IMR-90 (cell line): ENCODE results near the gene GPR179. TPM values are rescaled to one million over a fixed set of nuclear protein-coding genes. Genes with fewer than 3 reads are reported as not detected.

ENCODE experiments used
- ATAC-seq: fragments of 200-7000 bp; cut with Tn5 transposase; 2 replicates; pipeline ENCODE4 v1.9.1; 2020; ENCODE audit warnings: low read depth, mild to moderate bottlenecking, moderate library complexity
- BruUV-seq: library from RNA; stranded (reverse); fragments of 400-500 nt; replicated peaks from 2 replicates; lab custom pipeline; 2021; lab: Mats Ljungman, UMichigan
- CTCF ChIA-PET: fragments of 300-600 bp; formaldehyde crosslinking; extraction: SDS; loops from one replicate; lab custom pipeline; 2021; ENCODE audit warnings: antibody characterized with exemption; lab: Yijun Ruan, JAX
- POLR2A ChIA-PET: fragments of 300-600 bp; sonication (Branson Sonifier 250); formaldehyde crosslinking; loops from one replicate; lab custom pipeline; 2022; ENCODE audit warnings: antibody characterized with exemption; ENCODE audit not compliant: unreplicated experiment; lab: Charles Lee
- DNase-seq: peaks from one replicate; pipeline ENCODE4 v3.0.0; 2013
- H2AFZ ChIP-seq: replicated peaks from 2 replicates; pipeline ENCODE3; 2013; ENCODE audit warnings: low read length, mild to moderate bottlenecking; ENCODE audit not compliant: poor library complexity
- H2AK5ac ChIP-seq: 2 replicates; pipeline ENCODE4 v1.6.1; 2013; ENCODE audit warnings: low read depth, low read length, inconsistent platforms
- H2AK9ac ChIP-seq: replicated peaks from 2 replicates; pipeline ENCODE3; 2013; ENCODE audit warnings: mild to moderate bottlenecking, low read depth, low read length, moderate library complexity; ENCODE audit not compliant: poor library complexity
- H2BK120ac ChIP-seq: 2 replicates; pipeline ENCODE4 v1.6.1; 2013; ENCODE audit warnings: low read depth, low read length, inconsistent platforms
- H2BK15ac ChIP-seq: 3 replicates; pipeline ENCODE4 v1.6.1; 2013; ENCODE audit warnings: low read depth, low read length, inconsistent platforms
- H2BK20ac ChIP-seq: 2 replicates; pipeline ENCODE4 v1.6.1; 2013; ENCODE audit warnings: low read depth, mild to moderate bottlenecking, inconsistent platforms, low read length, moderate library complexity
- H2BK5ac ChIP-seq: 2 replicates; pipeline ENCODE4 v1.6.1; 2013; ENCODE audit warnings: mild to moderate bottlenecking, low read depth, low read length, inconsistent platforms; ENCODE audit not compliant: poor library complexity, severe bottlenecking
- H3K14ac ChIP-seq: replicated peaks from 2 replicates; pipeline ENCODE4 v1.6.1; 2013; ENCODE audit warnings: low read depth, low read length, inconsistent platforms
- H3K18ac ChIP-seq: 2 replicates; pipeline ENCODE4 v1.6.1; 2013; ENCODE audit warnings: low read depth, low read length, control low read depth
- H3K23ac ChIP-seq: 2 replicates; pipeline ENCODE4 v1.6.1; 2013; ENCODE audit warnings: low read depth, low read length, inconsistent platforms
- H3K27ac ChIP-seq: 2 replicates; pipeline ENCODE4 v1.5.1; 2013; ENCODE audit warnings: mild to moderate bottlenecking, control low read depth, low read length; ENCODE audit not compliant: insufficient read depth
- H3K27me3 ChIP-seq: 2 replicates; pipeline ENCODE4 v1.6.1; 2013; ENCODE audit warnings: low read length; ENCODE audit not compliant: control insufficient read depth, insufficient read depth
- H3K36me3 ChIP-seq: 2 replicates; pipeline ENCODE4 v1.6.1; 2013; ENCODE audit warnings: low read length, mixed read lengths; ENCODE audit not compliant: control insufficient read depth, insufficient read depth
- H3K4ac ChIP-seq: 2 replicates; pipeline ENCODE4 v1.6.1; 2013; ENCODE audit warnings: low read depth, low read length, inconsistent platforms
- H3K4me1 ChIP-seq: 2 replicates; pipeline ENCODE4 v1.6.1; 2013; ENCODE audit warnings: low read length, mixed read lengths; ENCODE audit not compliant: control insufficient read depth, insufficient read depth
- H3K4me2 ChIP-seq: 2 replicates; pipeline ENCODE4 v1.6.1; 2013; ENCODE audit warnings: low read depth, mild to moderate bottlenecking, control low read depth, low read length, moderate library complexity
- H3K4me3 ChIP-seq: 2 replicates; pipeline ENCODE4 v1.5.1; 2013; ENCODE audit warnings: low read depth, mild to moderate bottlenecking, control low read depth, low read length, moderate library complexity; ENCODE audit not compliant: insufficient read depth
- H3K56ac ChIP-seq: 2 replicates; pipeline ENCODE4 v1.6.1; 2013; ENCODE audit warnings: low read length, inconsistent platforms; ENCODE audit not compliant: insufficient read depth; ENCODE audit errors: extremely low read depth
- H3K79me1 ChIP-seq, 2 experiments: 2 replicates each; pipeline ENCODE4 v1.6.1; 2013; ENCODE audit warnings: low read length in 2 of 2, inconsistent platforms in 1 of 2, low read depth in 1 of 2
- H3K9ac ChIP-seq: 2 replicates; pipeline ENCODE4 v1.6.1; 2013; ENCODE audit warnings: low read depth, low read length, control low read depth
- H3K9me1 ChIP-seq: 2 replicates; pipeline ENCODE4 v1.6.1; 2013; ENCODE audit warnings: low read length, inconsistent platforms; ENCODE audit not compliant: insufficient read depth
- H3K9me3 ChIP-seq: 2 replicates; pipeline ENCODE4 v1.6.1; 2013; ENCODE audit warnings: low read length; ENCODE audit not compliant: control insufficient read depth, insufficient read depth
- H4K20me1 ChIP-seq: 2 replicates; pipeline ENCODE4 v1.6.1; 2013; ENCODE audit warnings: low read length, inconsistent platforms; ENCODE audit not compliant: insufficient read depth
- H4K5ac ChIP-seq: 2 replicates; pipeline ENCODE4 v1.6.1; 2013; ENCODE audit warnings: mild to moderate bottlenecking, low read depth, low read length, control low read depth
- H4K8ac ChIP-seq, 2 experiments: 2 replicates each; pipeline ENCODE4 v1.6.1; 2013; ENCODE audit warnings: low read depth in 2 of 2, low read length in 2 of 2, control low read depth in 1 of 2, inconsistent platforms in 1 of 2
- H4K91ac ChIP-seq: 2 replicates; pipeline ENCODE4 v1.6.1; 2013; ENCODE audit warnings: low read depth, low read length, inconsistent platforms; ENCODE audit not compliant: insufficient read depth
- MAZ ChIP-seq: IDR thresholded peaks from 2 replicates; pipeline ENCODE4 v1.6.1; 2012; ENCODE audit warnings: low read depth, mild to moderate bottlenecking, low read length, improper control_type of control experiment, moderate library complexity, borderline replicate concordance
- NFE2L2 ChIP-seq: fragments of 150-350 bp; IDR thresholded peaks from 2 replicates; pipeline ENCODE4 v1.6.1; 2016; ENCODE audit warnings: low read depth, mild to moderate bottlenecking, low read length
- RAD21 ChIP-seq: IDR thresholded peaks from 2 replicates; pipeline ENCODE4 v1.6.1; 2012; ENCODE audit warnings: low read length, improper control_type of control experiment
- SMC3 ChIP-seq: fragments of 150-350 bp; IDR thresholded peaks from 2 replicates; pipeline ENCODE4 v1.6.1; 2016; ENCODE audit warnings: low read depth, mild to moderate bottlenecking, antibody characterized with exemption, low read length, moderate library complexity
- WGBS, 2 experiments: methylation state at CpG; one replicate each; pipeline versions ENCODE4 v1.1.5 to v1.1.7; 2013; ENCODE audit warnings: missing lambda C conversion rate in 2 of 2; ENCODE audit not compliant: insufficient read length in 1 of 2; ENCODE audit errors: extremely low coverage in 2 of 2; 5-methylcytosine and 5-hydroxymethylcytosine counted together
- dilution Hi-C: fragments of 300-500 bp; cut with HindIII; formaldehyde crosslinking; loops from one replicate; pipeline ENCODE4 v1.14.3; 2018; ENCODE audit warnings: low sequenced_read_pairs; ENCODE audit not compliant: unreplicated experiment
- in situ Hi-C: fragments of 300-500 bp; cut with MboI; formaldehyde crosslinking; loops from 3 replicates; pipeline ENCODE4 v1.14.3; 2019; ENCODE audit warnings: low sequenced_read_pairs, inconsistent platforms, mixed read lengths
- intact Hi-C: fragments of 100-400 bp; cut with micrococcal nuclease; formaldehyde crosslinking; loops from 2 replicates; pipeline ENCODE4 v1.10.0; 2022
- polyA plus RNA-seq, 3 experiments: library from polyadenylated mRNA; depleted of rRNA; stranded (reverse); fragments of >200 nt; gene quantifications; 2 replicates each; pipeline ENCODE4 v1.2.3, GENCODE V29; 2012; ENCODE audit warnings: low replicate concordance in 1 of 3
- total RNA-seq: library from RNA; depleted of rRNA; stranded (reverse); fragments of >200 nt; gene quantifications from 2 replicates; pipeline ENCODE4 v1.2.3, GENCODE V29; 2012
- TF ChIP-seq, protein P1 (sequence below): conservative IDR thresholded peaks from 2 replicates; pipeline ENCODE4 v1.5.1; 2012; ENCODE audit warnings: mild to moderate bottlenecking, low read depth, low read length, improper control_type of control experiment

Gene GPR179
- total and polyA plus RNA-seq, 2 of the 4 experiments (the other 2 are of a cell fraction), result not detected

GRCh38 chr17:38322156-38322779 is 21.5 kb downstream of the GPR179 start:
- TF ChIP-seq MAZ (no peak), SMC3 (peak; percentile 19; the same call in 1 of the 2 replicates), NFE2L2 (no peak), RAD21 (peak; percentile 33)
- TF ChIP-seq, protein P1, sequence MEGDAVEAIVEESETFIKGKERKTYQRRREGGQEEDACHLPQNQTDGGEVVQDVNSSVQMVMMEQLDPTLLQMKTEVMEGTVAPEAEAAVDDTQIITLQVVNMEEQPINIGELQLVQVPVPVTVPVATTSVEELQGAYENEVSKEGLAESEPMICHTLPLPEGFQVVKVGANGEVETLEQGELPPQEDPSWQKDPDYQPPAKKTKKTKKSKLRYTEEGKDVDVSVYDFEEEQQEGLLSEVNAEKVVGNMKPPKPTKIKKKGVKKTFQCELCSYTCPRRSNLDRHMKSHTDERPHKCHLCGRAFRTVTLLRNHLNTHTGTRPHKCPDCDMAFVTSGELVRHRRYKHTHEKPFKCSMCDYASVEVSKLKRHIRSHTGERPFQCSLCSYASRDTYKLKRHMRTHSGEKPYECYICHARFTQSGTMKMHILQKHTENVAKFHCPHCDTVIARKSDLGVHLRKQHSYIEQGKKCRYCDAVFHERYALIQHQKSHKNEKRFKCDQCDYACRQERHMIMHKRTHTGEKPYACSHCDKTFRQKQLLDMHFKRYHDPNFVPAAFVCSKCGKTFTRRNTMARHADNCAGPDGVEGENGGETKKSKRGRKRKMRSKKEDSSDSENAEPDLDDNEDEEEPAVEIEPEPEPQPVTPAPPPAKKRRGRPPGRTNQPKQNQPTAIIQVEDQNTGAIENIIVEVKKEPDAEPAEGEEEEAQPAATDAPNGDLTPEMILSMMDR, result peak; percentile 48
- no peak overlapping the region for H4K5ac ChIP-seq
- no peaks in the 10 kb centered on the region; the same call in 1 of the 2 replicates for H4K20me1 ChIP-seq
- H3K18ac ChIP-seq, result peak overlapping the region; percentile 9; the same call in 1 of the 2 replicates
- no peak overlapping the region for H2AK9ac ChIP-seq
- intact Hi-C loops, result no loop called here
- no peak overlapping the region for H2AFZ ChIP-seq
- in situ Hi-C loops, result no loop called here
- no peak overlapping the region for H3K4me2 ChIP-seq
- H2BK15ac ChIP-seq, result no peak overlapping the region
- H3K4me1 ChIP-seq, result peaks cover 12% of the 10 kb centered on the region
- no peak overlapping the region for H2BK20ac ChIP-seq
- no peak overlapping the region for H2BK120ac ChIP-seq
- no CpG with 5 or more reads among the region's 8 CpGs for WGBS, 2 experiments
- no peak overlapping the region for H3K14ac ChIP-seq
- 0 out of 2 replicates have a peak, but pooled peaks cover 5% of the 10 kb centered on the region for H3K9me1 ChIP-seq
- no peak overlapping the region for H3K9ac ChIP-seq
- ChIA-PET POLR2A (interaction anchor here (0.5 kb wide), 1 partner anchor 20 kb away, joined by 4 read pairs; no protein-coding TSS in a partner anchor), CTCF (interaction anchor here (1.2 kb wide), 1 partner anchor 10 kb away, joined by 5 read pairs; no protein-coding TSS in a partner anchor)
- no peak overlapping the region for H3K4me3 ChIP-seq
- H3K36me3 ChIP-seq, result peaks cover 15% of the 10 kb centered on the region
- peaks cover 4% of the 10 kb centered on the region; the same call in 1 of the 2 replicates for H3K27me3 ChIP-seq
- H3K27ac ChIP-seq, result no peak overlapping the region
- no peak overlapping the region for H2AK5ac ChIP-seq
- dilution Hi-C loops, result no loop called here
- H2BK5ac ChIP-seq, result no peak overlapping the region
- no peak overlapping the region for H3K23ac ChIP-seq
- DNase-seq, result peak; percentile 39
- BruUV-seq, result no TSS peak
- H4K91ac ChIP-seq, result no peak overlapping the region
- peak; percentile 84 for ATAC-seq
- no peak overlapping the region for H3K4ac ChIP-seq
- H3K79me1 ChIP-seq, result no peaks in the 10 kb centered on the region; a peak in 1 of 4 replicates
- H3K56ac ChIP-seq, result no peak overlapping the region
- no peaks in the 10 kb centered on the region for H3K9me3 ChIP-seq
- H4K8ac ChIP-seq, result no peak overlapping the region
